Colon (tissue), 2 donors: ENCODE data around the gene NOL4L.

ENCODE experiments used
- FAIRE-seq: peaks from 2 replicates; lab custom pipeline; 2012; peaks lifted over from hg19 to GRCh38; lab: Jason Lieb, UNC
- donor health status: control.
- donor health status: control.

Gene NOL4L

DNA sequence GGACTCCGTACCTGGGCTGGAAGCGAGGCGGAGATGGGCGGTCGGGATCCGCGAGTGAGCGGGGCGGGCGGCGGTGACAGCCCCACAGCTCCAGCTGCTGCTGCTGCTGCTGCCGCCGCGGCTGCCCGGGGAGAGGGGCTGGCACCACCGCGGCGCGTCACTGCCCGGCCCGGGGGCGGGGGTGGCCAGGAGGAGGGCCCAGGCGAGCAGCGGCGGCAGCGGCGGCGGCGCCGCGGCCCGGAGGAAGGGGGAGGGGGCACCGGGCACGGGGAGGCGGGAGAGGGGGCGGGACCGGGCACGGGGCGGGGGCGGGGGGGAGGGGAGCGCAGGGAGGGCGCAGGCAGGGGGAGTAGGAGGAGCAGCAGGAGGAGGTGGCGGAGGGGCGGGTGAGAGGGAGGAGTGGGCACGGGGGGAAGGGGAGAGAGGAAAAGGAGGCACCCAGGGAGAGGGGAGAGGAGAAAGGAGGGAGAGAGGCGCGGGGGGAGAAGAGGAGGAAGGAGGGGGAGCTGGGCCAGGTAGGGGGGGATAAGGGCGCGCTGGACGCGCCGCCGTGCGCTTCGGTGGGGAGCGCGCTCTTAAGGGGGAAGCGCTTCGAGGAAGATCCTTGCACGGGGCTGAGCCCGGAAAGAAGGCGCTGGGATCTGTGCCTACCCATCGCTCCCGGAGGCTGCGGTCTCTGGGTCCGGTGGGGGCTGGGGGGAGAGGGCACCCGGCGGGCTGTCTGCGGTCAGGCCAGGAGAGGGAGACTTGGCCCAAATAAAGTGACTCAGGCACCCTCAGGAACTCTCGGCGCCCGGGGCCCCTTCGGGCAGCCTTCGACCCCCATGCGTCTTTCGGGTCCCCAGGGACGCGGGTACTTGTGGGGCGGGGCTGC, 101.5 kb downstream of the NOL4L start:
- FAIRE-seq, result no peak

- no peak for FAIRE-seq
Measured at GRCh38 chr20:32482442-32483261, 102.5 kb downstream of the NOL4L start.

- no peak for FAIRE-seq
Measured at GRCh38 chr20:32482143-32482441, 103.0 kb downstream of the NOL4L start.

DNA sequence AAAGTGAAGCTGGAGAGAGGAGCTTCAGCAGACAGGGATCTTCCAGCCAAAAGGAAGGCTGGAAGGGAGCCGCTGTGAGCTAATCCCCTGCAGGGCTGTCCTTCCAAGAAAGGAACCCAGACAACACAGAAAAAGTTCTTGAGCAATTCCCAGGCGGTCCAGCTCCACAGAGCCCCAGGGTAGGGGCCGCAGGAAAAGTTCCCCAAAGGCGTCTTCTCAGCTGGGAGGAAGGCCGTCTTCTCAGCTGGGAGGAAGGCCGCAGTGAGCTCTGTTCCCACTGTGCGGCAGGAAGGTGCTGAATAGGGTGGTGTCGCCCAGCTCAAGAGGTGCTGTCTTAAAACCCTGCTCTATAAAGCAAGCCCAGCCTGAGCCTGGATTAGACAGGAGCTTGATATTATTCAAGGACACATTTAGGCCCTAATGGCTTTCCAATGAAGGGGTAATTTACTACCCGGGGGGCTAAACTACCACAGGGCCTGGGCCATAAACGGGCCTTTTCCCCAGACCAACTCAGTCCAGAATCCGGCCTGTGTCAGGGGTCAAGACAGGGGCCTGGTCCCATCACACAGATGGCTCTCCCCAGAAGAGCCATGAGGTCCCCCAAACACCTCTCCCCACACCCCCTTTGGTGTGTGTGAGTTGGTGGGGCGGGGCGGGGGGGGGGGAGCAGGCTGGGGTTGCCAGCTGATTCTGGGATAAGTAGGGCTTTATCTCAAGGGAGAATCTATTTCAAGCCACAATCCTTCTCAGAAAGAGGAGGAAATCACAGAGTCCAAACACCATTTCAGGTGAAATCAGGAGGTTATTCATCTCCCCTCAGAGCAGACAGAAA, 103.6 kb downstream of the NOL4L start:
- FAIRE-seq, result no peak

DNA sequence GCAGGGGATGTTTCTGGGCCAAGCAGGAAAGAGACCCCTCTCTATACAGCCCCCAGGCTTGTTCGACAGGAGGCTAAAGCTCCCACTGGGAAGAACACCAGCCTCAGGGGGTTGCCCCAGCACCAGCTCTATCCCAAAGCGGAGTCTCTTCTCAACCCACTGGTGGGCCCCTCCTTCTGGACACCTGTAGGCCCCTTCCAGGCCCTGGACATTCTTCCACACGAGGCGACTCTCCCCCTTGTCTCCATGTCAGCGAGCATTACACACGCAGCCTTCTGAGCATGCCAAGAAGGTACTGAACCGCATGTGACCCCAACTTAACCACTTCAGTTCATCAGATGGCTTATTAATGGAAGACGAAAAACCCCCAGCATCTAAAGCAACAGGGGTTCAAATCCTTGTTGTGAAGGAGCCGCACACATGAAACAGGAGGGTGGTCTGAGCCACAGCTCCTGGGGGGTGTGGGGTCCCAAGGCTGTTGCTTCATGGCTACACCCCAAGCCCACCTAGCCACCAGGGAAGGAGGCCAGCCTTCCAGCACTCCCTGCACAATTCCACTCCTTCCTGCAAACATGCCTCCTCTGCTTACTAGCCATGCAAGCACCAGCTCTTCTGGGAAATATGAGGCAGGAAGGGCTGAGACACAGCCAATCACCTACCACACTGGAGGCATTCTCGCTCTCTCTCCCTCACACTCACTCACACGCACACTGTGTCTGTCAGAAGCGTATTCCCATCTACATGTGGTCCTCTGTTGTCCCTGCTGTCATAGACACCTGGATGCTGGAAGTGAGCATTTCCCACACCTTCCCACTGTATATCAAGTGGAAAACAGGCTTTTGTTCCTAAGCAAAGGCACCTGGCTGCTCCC, 104.5 kb downstream of the NOL4L start:
- FAIRE-seq, result no peak

- no peak for FAIRE-seq
Measured at GRCh38 chr20:32479697-32480171, 105.4 kb downstream of the NOL4L start.

DNA sequence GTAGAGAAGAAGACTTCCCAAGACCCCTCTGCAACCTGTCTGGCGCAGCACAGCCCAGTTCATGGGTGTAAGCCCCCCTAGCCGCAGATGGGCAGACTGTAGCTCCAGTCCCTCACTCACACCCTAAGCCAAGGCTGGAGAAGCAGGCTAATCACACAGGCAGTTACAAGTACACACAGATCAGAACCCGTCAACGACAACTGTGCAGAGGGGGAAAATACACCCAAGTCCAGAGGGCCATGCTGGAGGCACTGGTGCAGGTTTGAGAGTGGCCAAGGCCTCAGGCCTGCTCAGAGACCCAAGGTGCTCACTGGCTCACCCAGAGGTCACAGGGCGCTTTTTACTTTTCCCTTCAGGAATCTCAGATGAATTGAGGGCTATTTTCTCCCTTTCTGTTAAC, 106.1 kb downstream of the NOL4L start:
- FAIRE-seq, result no peak

DNA sequence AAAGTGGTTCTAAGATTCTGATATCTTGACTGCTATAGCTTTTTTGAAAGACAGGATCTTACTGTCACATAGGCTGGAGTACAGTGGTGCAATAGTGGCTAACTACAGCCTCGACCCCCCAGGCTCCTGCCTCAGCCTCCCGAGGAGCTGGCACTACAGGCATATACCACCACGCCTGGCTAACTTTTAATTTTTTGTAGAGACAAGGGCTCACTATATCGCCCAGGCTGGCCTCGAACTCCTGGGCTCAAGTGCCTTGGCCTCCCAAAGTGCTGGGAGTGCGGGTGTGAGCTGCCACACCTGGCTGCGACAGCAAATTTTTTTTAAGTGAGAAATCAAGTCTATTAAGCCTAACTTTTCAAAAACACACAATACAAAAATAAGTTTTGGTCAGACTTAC, 106.6 kb downstream of the NOL4L start:
- no peak for FAIRE-seq

GRCh38 chr20:32477594-32478512, 107.3 kb downstream of the NOL4L start:
- FAIRE-seq, result no peak

- FAIRE-seq, result no peak
Measured at GRCh38 chr20:32476684-32477593, 108.2 kb downstream of the NOL4L start.

GRCh38 chr20:32474967-32475811, 109.9 kb downstream of the NOL4L start:
- no peak for FAIRE-seq

DNA sequence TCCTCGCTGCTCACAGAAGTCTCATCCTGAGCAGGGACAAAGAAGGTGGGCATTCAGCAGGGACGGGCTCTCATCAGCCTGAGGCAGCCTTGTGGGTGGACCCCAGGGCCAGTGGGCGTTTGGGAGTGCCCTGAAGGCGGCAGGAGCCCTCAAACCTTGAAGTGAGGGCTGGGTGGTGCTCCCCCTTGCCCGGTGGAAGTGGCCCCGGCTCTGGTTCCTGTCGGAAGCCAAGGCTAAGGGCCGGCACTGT, 110.5 kb downstream of the NOL4L start:
- no peak for FAIRE-seq

DNA sequence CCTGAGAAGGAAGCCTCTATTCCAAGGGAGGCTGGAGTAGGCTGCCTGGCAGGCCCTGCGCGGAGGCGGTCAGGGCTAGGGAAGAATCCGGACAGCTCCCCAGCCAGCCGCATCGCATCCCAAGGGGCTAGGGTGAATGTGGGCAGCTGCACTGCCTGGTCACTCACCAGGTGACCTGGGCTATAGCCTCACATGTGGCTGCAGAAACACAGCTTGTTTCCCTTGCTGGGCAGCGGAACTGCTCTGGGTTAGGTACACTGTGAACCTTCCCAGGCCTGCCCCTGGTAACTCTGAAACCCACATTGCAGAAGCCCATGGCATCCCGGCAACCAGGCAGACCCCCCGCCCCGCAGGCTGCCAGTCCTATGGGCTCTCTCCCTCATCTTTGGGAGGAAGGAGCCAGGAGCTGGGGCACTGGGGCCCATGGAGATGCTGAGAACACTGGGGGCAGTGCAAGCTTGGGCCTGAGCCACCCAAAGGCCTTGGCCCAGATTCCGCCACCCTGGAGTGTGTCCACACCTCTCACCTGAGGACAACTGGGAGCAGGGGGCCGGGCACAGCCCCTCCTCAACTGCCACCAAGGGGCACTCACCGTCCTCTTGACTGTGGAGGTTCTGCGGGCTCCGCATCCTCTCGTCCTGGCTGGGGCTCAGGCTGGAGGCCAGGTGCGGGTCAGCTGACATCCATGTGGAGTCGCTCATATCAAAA, 111.0 kb downstream of the NOL4L start:
- FAIRE-seq, result no peak

GRCh38 chr20:32473231-32474008, 111.7 kb downstream of the NOL4L start:
- FAIRE-seq, result no peak

GRCh38 chr20:32472581-32473207, 112.4 kb downstream of the NOL4L start:
- no peak for FAIRE-seq

- no peak for FAIRE-seq
Measured at GRCh38 chr20:32470940-32471339, 114.2 kb downstream of the NOL4L start.
